GM12874 (cell line): Measurements from ENCODE around the gene KCNG4.

Source experiments
- TF ChIP-seq, protein P1 (sequence below): IDR thresholded peaks from 2 replicates; pipeline ENCODE4 v1.5.1; 2011; ENCODE audit warnings: low read depth, mild to moderate bottlenecking, control low read depth, low read length, moderate library complexity; ENCODE audit not compliant: insufficient read depth

KCNG4 gene

DNA sequence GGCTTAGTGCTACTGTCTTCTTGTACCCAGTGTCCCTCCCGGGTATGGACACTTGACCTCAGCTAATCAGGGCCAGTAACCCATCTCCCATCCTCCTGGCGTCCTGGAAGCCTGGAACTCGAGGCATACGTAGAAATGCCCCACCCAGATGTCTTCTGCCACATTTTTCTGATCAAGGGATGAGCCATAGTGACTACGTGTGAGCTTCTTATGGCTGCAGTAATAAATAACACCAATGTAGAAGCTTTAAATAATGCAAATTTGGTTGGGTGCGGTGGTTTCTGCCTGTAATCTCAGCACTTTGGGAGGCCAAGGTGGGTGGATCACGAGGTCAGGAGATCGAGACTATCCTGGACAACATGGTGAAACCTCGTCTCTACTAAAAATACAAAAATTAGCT lies 3.0 kb upstream of the KCNG4 start:
- TF ChIP-seq, protein P1, sequence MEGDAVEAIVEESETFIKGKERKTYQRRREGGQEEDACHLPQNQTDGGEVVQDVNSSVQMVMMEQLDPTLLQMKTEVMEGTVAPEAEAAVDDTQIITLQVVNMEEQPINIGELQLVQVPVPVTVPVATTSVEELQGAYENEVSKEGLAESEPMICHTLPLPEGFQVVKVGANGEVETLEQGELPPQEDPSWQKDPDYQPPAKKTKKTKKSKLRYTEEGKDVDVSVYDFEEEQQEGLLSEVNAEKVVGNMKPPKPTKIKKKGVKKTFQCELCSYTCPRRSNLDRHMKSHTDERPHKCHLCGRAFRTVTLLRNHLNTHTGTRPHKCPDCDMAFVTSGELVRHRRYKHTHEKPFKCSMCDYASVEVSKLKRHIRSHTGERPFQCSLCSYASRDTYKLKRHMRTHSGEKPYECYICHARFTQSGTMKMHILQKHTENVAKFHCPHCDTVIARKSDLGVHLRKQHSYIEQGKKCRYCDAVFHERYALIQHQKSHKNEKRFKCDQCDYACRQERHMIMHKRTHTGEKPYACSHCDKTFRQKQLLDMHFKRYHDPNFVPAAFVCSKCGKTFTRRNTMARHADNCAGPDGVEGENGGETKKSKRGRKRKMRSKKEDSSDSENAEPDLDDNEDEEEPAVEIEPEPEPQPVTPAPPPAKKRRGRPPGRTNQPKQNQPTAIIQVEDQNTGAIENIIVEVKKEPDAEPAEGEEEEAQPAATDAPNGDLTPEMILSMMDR, result no peak

DNA sequence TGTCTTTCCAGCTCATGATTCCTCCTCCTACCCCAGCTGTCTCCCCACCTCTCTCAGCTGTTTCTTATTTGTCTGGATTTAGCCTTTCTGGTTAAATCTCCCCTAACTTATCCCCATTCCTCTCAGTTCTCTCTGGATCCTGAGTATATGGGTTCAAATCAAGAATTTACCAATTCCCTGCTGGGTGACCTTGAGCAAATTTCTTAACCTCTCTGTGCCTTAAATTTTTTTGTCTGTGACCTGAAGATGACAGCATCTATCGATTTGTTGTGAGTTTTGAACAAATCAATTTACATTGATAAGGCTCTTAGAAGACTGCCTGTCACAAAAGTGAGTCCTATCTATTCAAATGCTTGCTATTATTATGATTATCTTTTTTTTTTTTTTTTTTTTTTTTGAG lies 2.0 kb upstream of the KCNG4 start:
- TF ChIP-seq, protein P1, result no peak

DNA sequence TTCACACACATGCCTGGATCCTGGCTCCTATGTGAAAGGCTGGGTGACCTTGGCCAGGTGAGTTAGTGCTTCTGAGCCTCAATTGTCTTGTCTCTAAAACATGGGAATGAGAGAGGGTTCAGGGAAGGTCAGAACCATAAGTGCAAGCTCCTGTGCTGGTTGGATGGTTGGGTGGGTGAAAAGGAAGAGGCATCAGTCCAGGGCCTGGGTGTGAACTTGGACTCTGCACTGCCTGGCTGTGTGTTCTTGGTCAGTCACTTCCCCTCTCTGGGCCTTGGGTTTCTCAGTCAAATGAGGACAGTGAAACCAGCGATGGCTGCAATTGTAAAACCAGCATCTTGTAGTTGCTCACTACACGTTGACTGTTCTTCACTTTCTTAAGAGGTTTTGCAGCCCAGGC lies 643 bp upstream of the KCNG4 start:
- TF ChIP-seq, protein P1, result no peak

DNA sequence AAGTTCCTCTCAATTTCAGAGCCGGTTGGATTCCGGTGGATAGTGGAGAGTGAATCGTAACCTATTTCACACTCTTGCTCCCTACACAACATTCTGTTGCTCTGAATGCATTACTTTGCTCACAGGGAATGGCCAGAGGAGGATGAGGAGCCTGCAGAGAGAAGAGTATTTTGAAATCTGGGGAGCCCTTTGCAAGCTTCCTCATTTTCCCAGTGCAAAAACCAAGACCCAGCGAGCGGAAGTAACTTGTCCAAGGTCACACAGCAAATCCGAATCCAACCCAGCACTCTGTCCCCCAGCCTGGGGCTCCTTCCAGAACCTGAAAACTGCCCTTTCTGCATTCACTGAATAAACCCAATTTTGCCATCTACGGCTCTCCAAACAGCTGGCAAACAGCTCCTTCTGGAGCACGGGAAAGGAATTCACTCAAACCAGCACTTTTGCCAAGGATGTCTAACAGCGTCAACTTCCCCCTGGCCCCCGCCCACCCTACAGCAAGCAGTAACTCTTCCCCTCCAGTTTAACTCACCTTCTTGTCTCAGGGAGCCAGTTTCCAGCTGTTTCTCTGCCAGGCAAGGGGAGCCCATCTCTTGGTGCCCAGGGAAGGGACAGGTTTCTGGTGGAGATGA lies 557 bp downstream of the KCNG4 start:
- TF ChIP-seq, protein P1, result no peak

DNA sequence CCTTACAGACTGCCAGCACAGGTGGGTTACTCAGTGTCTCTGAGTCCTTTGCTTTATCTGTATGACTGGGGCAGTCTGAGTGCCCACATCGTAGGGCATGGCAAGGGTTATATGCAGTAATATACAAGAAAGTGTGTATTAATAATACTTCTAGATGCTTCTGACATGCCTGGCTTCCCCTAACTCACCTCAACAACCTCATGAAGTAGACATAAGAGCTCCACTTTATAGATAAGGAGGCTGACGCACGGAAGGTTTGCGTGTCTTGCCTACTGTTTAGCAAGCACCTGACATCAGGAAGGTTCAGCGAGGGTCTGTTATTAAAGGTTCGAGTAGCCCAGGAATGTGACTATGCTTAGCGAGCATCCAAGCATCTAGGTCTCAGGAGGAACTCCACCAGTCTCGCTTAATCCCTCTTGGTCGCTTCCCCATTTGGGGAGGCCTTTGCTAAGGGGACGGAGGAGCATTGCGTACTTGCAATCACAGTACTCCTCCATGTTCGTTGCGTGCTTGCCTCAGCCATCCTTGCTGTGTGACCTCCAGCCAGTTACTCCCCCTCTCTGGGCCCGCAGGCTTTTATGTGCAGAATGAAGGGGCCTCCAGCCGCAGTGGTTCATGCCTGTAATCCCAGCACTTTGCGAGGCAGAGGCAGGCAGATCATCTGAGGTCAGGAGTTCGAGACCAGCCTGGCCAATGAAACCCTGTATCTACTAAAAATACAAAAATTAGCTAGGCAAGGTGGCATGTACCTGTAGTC lies 1.6 kb downstream of the KCNG4 start:
- TF ChIP-seq, protein P1, result no peak

DNA sequence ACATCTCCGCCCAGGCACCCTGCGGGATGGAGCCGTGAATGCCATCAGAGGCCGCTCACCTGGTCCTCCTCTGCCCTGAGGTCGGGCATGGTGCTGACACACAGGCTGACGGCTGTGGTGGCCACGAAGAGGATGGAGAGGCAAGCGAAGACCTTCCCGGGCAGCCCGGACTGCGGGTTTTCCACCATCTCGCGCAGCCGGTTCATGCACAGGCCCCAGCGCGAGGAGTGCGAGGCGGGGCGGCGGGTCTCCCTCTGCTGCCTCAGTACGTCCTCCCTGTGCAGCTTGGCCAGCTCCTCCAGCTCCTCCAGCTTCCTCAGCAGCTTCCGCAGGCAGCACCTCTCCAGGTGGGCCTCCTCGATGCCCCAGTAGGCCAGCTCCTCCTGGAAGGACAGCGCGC lies 3.1 kb downstream of the KCNG4 start:
- TF ChIP-seq, protein P1, result no peak

DNA sequence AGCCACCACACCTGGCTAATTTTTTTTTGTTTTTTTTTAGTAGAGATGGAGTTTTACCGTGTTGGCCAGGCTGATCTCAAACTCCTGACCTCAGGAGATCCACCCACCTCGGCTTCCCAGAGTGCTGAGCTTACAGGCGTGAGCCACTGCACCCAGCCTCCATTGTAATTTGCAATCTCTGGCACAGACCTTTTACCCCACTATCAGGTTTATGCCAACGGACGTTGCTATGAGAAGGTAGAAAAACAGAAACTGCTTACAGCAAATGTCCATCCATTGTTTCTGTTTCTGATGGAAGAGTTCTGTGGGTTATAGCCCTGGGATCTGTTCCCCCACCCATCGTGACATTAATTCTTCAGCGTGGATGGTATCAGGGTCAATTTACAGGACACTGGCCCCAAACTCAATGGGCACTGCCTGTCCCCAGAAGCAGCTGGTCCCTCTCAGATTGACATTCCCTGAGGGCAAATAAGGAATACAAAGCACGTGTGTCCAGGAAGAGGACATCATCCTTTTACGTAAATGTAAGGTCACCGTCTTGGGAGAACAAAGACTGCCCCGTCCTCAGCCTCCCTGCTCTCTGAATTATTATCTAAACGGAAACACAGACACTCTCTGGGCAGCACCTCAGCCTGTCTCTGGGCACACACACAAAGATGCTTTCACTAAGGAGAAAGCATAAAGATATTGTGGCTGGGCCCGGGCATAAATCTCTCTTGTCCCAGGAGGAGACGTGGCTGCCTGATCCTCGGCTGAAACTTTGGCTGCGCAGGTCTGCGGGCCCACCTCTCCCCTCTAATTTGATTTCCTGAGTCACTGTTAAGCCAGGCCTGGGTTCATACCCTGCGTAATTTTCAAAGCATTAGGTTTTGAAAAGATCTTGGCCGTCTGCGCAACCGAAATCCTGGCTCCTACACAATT lies 5.2 kb downstream of the KCNG4 start:
- TF ChIP-seq, protein P1, result no peak
